ENCODE results near the gene CPN2.

Gene CPN2

DNA sequence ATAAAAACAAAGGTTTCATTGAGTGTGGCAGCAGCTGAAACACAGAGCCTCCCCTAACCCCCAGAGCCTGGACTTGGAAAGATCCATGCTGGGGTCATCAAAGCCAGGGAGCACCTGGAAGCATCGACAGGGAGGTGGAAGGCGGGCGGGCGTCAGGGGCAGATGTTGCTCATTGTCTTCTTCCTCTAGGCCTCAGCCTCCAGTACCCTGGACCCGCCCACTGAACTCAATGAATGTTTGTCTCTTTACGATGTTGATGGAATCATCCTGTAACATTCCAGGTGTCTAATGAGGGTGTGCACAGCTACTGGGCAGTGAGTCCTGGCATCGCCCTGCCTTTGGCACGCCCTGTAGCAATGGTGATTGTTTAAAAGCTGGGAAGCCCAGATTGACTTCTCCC, 38.1 kb upstream of the CPN2 start:
- no peaks in the 10 kb centered on the region for H3K36me3 ChIP-seq (ENCODE audit: control insufficient read depth, insufficient read depth, low read length, severe bottlenecking)
- H3K9me3 ChIP-seq (ENCODE audit: control insufficient read depth, low read length): peaks cover 16% of the 10 kb centered on the region
- DNase-seq (ENCODE audit: low read depth): no peak
- no peak overlapping the region for H3K4me3 ChIP-seq (ENCODE audit: low read length)
- peaks cover 41% of the 10 kb centered on the region for H3K27me3 ChIP-seq (replicated peaks; ENCODE audit: control insufficient read depth, insufficient read depth, low read length)
- H3K4me1 ChIP-seq (ENCODE audit: control insufficient read depth, insufficient read depth, low read length): no peaks in the 10 kb centered on the region
- no peak overlapping the region for H3K9ac ChIP-seq (ENCODE audit: low read length)

GRCh38 chr3:194387926-194388418, 36.8 kb upstream of the CPN2 start:
- Histone ChIP-seq H3K4me3 (ENCODE audit: low read length) (no peak overlapping the region), H3K27me3 (replicated peaks; ENCODE audit: control insufficient read depth, insufficient read depth, low read length) (peaks cover 52% of the 10 kb centered on the region), H3K9ac (ENCODE audit: low read length) (no peak overlapping the region), H3K36me3 (ENCODE audit: control insufficient read depth, insufficient read depth, low read length, severe bottlenecking) (no peaks in the 10 kb centered on the region), H3K9me3 (ENCODE audit: control insufficient read depth, low read length) (peaks cover 16% of the 10 kb centered on the region), H3K4me1 (ENCODE audit: control insufficient read depth, insufficient read depth, low read length) (no peaks in the 10 kb centered on the region)
- no peak for DNase-seq (ENCODE audit: low read depth)

DNA sequence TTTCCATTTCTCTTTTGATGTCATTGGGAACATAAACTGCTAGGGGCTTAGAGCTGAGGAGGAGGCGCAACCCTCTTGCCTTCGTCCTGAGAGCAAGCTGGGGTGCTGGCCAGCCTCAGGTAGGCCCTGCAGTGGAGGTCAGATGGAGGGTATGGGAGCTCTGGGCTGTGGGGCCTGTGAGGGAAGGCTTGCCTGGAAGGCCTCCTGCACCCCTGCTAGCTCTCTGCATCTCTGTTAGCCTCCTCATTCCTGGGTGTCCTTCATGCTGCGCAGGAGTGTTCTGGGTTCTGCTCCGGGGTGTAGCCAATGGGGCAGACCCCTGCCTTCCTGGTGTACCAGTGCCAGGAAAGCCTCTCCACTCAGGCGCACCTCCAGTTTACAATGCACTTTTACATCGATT, 36.1 kb upstream of the CPN2 start:
- H3K9me3 ChIP-seq (ENCODE audit: control insufficient read depth, low read length): peaks cover 16% of the 10 kb centered on the region
- no peak overlapping the region for H3K9ac ChIP-seq (ENCODE audit: low read length)
- H3K4me1 ChIP-seq (ENCODE audit: control insufficient read depth, insufficient read depth, low read length): no peaks in the 10 kb centered on the region
- DNase-seq (ENCODE audit: low read depth): no peak
- H3K36me3 ChIP-seq (ENCODE audit: control insufficient read depth, insufficient read depth, low read length, severe bottlenecking): no peaks in the 10 kb centered on the region
- H3K27me3 ChIP-seq (replicated peaks; ENCODE audit: control insufficient read depth, insufficient read depth, low read length): peaks cover 56% of the 10 kb centered on the region
- no peak overlapping the region for H3K4me3 ChIP-seq (ENCODE audit: low read length)

GRCh38 chr3:194386648-194387047, 35.5 kb upstream of the CPN2 start:
- H3K36me3 ChIP-seq (ENCODE audit: control insufficient read depth, insufficient read depth, low read length, severe bottlenecking): no peaks in the 10 kb centered on the region
- H3K4me3 ChIP-seq (ENCODE audit: low read length): no peak overlapping the region
- no peak for DNase-seq (ENCODE audit: low read depth)
- H3K4me1 ChIP-seq (ENCODE audit: control insufficient read depth, insufficient read depth, low read length): no peaks in the 10 kb centered on the region
- H3K27me3 ChIP-seq (replicated peaks; ENCODE audit: control insufficient read depth, insufficient read depth, low read length): peaks cover 56% of the 10 kb centered on the region
- H3K9me3 ChIP-seq (ENCODE audit: control insufficient read depth, low read length): peaks cover 16% of the 10 kb centered on the region
- no peak overlapping the region for H3K9ac ChIP-seq (ENCODE audit: low read length)

DNA sequence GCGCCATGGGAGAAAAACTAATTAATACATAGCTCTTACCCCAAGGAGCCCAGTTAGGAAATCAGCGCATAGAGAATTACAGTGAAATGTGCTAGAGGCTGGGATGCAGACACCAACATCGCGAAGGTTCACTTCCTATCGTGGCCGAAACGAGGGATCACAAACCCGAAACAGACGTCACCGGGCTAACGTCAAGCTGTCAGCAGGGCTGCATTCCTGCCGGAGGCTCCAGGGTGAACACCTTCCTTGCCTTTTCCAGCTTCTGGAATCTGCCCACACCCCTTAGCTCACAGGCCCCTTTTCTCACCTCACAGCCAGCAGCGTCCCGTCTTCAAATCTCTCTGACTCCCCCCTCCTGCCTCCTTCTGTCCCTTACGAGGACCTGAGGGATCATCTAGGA, 34.9 kb upstream of the CPN2 start:
- no peak overlapping the region for H3K4me3 ChIP-seq (ENCODE audit: low read length)
- no peaks in the 10 kb centered on the region for H3K4me1 ChIP-seq (ENCODE audit: control insufficient read depth, insufficient read depth, low read length)
- no peak overlapping the region for H3K9ac ChIP-seq (ENCODE audit: low read length)
- no peaks in the 10 kb centered on the region for H3K36me3 ChIP-seq (ENCODE audit: control insufficient read depth, insufficient read depth, low read length, severe bottlenecking)
- H3K9me3 ChIP-seq (ENCODE audit: control insufficient read depth, low read length): peaks cover 12% of the 10 kb centered on the region
- DNase-seq (ENCODE audit: low read depth): no peak
- peaks cover 60% of the 10 kb centered on the region for H3K27me3 ChIP-seq (replicated peaks; ENCODE audit: control insufficient read depth, insufficient read depth, low read length)

DNA sequence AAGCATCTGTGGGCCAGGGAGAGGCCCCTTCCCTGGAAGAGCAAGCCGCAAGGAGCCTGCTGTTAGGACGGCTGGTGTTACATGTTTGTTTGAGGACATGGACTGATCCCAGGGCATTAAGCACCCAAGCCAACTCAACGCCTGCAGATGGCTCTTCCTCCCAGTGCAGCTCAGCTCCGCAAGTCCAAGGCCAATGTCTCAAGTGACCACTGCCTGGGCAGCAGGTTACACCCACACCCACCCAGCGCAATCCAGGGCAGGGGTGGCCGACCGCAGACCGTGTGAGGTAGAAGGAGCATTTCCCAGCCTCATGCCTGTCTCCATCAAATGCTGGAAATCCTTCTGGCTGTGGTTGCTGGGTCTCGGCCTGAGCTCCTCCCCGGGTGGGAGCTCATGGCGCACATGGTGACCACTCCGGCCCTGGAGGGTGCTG, 33.5 kb upstream of the CPN2 start:
- no peak for DNase-seq (ENCODE audit: low read depth)
- H3K9me3 ChIP-seq (ENCODE audit: control insufficient read depth, low read length): no peaks in the 10 kb centered on the region
- H3K27me3 ChIP-seq (replicated peaks; ENCODE audit: control insufficient read depth, insufficient read depth, low read length): peaks cover 61% of the 10 kb centered on the region
- H3K9ac ChIP-seq (ENCODE audit: low read length): no peak overlapping the region
- no peak overlapping the region for H3K4me3 ChIP-seq (ENCODE audit: low read length)
- no peaks in the 10 kb centered on the region for H3K36me3 ChIP-seq (ENCODE audit: control insufficient read depth, insufficient read depth, low read length, severe bottlenecking)
- H3K4me1 ChIP-seq (ENCODE audit: control insufficient read depth, insufficient read depth, low read length): no peaks in the 10 kb centered on the region

DNA sequence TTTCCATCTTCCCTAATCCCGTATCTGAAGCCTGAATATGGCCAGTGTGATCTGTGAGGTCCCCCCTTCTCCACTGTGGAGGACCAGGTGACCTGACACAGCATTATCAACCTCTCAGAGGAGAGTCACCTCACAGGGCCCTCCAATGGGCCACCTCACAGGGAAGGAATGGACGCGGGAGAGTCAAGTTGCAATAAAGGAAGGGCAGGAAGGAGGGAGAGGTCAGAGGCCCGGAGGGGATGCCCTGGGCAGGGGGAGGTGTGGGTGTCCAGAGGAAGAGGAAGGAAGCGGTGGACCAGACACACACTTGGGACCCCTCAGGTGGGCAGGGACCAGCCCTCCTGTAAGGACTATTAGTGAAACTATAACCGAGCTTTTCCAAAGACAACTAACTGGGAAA, 33.0 kb upstream of the CPN2 start:
- Histone ChIP-seq H3K9ac (ENCODE audit: low read length) (no peak overlapping the region), H3K4me1 (ENCODE audit: control insufficient read depth, insufficient read depth, low read length) (no peaks in the 10 kb centered on the region), H3K27me3 (replicated peaks; ENCODE audit: control insufficient read depth, insufficient read depth, low read length) (peaks cover 57% of the 10 kb centered on the region), H3K4me3 (ENCODE audit: low read length) (no peak overlapping the region), H3K9me3 (ENCODE audit: control insufficient read depth, low read length) (no peaks in the 10 kb centered on the region), H3K36me3 (ENCODE audit: control insufficient read depth, insufficient read depth, low read length, severe bottlenecking) (no peaks in the 10 kb centered on the region)
- no peak for DNase-seq (ENCODE audit: low read depth)

DNA sequence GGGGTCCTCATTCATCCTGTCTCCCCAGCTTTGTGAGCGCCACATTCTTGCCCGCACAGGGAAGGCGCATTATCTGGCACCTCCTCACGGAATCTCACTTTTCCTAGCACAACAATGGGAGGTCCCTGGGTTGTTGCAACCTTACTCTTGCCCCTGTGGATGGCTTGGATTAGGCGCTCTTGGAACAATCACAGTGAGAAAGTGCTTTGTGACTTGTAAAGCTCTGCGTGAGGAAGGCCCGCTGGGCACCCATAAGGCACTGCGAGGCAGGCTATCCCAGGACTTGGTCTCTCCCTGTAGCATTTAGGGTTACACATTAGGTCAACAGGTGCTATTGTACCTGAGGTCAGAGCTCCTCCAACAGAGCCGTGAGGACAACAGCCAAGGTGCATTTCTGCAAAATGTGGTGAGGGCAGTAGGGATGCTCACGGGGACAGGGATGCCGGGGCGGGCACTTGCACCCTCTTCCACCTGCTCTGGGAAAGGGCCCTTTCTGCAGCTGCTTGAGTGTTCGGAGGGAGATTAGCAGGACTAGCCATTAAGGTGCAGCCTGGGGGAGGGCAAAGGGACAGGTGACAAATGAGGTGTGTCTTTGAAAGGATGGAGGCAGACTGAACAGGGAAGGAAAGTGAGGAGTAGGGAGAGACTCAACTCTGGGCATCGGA, 32.3 kb upstream of the CPN2 start:
- Histone ChIP-seq H3K4me1 (ENCODE audit: control insufficient read depth, insufficient read depth, low read length) (no peaks in the 10 kb centered on the region), H3K9ac (ENCODE audit: low read length) (no peak overlapping the region), H3K27me3 (replicated peaks; ENCODE audit: control insufficient read depth, insufficient read depth, low read length) (peaks cover 56% of the 10 kb centered on the region), H3K36me3 (ENCODE audit: control insufficient read depth, insufficient read depth, low read length, severe bottlenecking) (no peaks in the 10 kb centered on the region), H3K9me3 (ENCODE audit: control insufficient read depth, low read length) (no peaks in the 10 kb centered on the region), H3K4me3 (ENCODE audit: low read length) (no peak overlapping the region)
- DNase-seq (ENCODE audit: low read depth): no peak

GRCh38 chr3:194382892-194383223, 31.7 kb upstream of the CPN2 start:
- no peak for DNase-seq (ENCODE audit: low read depth)
- H3K4me3 ChIP-seq (ENCODE audit: low read length): no peak overlapping the region

DNA sequence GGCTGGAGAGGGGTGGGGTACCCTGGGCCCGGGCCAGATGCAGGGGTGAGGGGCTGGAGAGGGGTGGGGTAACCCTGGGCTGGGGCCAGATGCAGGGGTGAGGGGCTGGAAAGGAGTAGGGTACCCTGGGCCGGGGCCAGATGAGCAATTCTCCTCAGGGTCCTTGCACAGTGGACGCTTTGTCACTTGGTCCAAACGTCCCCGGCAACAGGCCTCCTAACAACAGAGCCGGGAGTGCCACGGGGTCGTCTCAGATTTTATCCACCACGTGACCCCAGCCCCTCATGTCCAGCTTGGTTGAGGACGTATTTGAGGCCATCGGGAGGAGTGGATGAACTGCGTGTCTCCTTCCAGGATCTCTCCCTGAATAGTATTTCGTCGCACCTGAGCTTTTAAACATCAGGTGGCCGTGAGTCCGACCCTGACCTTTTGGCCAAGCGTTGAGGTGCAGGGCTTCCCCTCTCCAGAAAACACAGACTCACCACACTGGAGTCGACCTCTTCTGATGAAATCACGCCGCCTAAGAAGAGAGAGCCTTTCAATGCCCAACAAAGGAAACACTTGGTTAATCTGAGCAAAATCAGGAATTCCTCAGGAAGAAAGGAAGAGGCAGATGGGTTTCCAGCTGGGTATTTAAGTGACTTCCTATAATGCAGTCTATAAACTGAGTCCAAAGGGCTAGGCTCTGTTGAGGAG, 31.2 kb upstream of the CPN2 start:
- Histone ChIP-seq H3K4me3 (ENCODE audit: low read length) (no peak overlapping the region), H3K27me3 (replicated peaks; ENCODE audit: control insufficient read depth, insufficient read depth, low read length) (peaks cover 53% of the 10 kb centered on the region), H3K36me3 (ENCODE audit: control insufficient read depth, insufficient read depth, low read length, severe bottlenecking) (no peaks in the 10 kb centered on the region), H3K9ac (ENCODE audit: low read length) (no peak overlapping the region), H3K9me3 (ENCODE audit: control insufficient read depth, low read length) (no peaks in the 10 kb centered on the region), H3K4me1 (ENCODE audit: control insufficient read depth, insufficient read depth, low read length) (no peaks in the 10 kb centered on the region)
- no peak for DNase-seq (ENCODE audit: low read depth)

More at GRCh38 chr3:194382892-194383223, 31.7 kb upstream of the CPN2 start:
- Histone ChIP-seq H3K9ac (ENCODE audit: low read length) (no peak overlapping the region), H3K36me3 (ENCODE audit: control insufficient read depth, insufficient read depth, low read length, severe bottlenecking) (no peaks in the 10 kb centered on the region), H3K9me3 (ENCODE audit: control insufficient read depth, low read length) (no peaks in the 10 kb centered on the region), H3K4me1 (ENCODE audit: control insufficient read depth, insufficient read depth, low read length) (no peaks in the 10 kb centered on the region), H3K27me3 (replicated peaks; ENCODE audit: control insufficient read depth, insufficient read depth, low read length) (peaks cover 56% of the 10 kb centered on the region)

- no peak overlapping the region for H3K9ac ChIP-seq (ENCODE audit: low read length)
- no peak for DNase-seq (ENCODE audit: low read depth)
- H3K4me1 ChIP-seq (ENCODE audit: control insufficient read depth, insufficient read depth, low read length): no peaks in the 10 kb centered on the region
- H3K27me3 ChIP-seq (replicated peaks; ENCODE audit: control insufficient read depth, insufficient read depth, low read length): peaks cover 49% of the 10 kb centered on the region
- no peaks in the 10 kb centered on the region for H3K36me3 ChIP-seq (ENCODE audit: control insufficient read depth, insufficient read depth, low read length, severe bottlenecking)
- H3K9me3 ChIP-seq (ENCODE audit: control insufficient read depth, low read length): no peaks in the 10 kb centered on the region
- no peak overlapping the region for H3K4me3 ChIP-seq (ENCODE audit: low read length)
Observed at GRCh38 chr3:194381460-194381875, 30.3 kb upstream of the CPN2 start.
